Endodermal cell (in vitro differentiated cells): ENCODE measurements around the gene LEMD1. TPM values are rescaled to one million over a fixed set of nuclear protein-coding genes. Genes with fewer than 3 reads are reported as not detected.
A peak's percentile ranks its signal among the peaks of the same experiment; 100 is the strongest.

Experiments used
- DNase-seq: peaks from one replicate; pipeline ENCODE4 v3.0.0-alpha.2; 2017
- H3K27ac ChIP-seq: 2 replicates; pipeline ENCODE4 v1.5.1; 2013; ENCODE audit warnings: mild to moderate bottlenecking, low read depth, low read length, moderate library complexity
- H3K27me3 ChIP-seq: 2 replicates; pipeline ENCODE4 v1.6.1; 2013; ENCODE audit warnings: mild to moderate bottlenecking, low read length, moderate library complexity; ENCODE audit not compliant: insufficient read depth, control insufficient read depth, poor library complexity, severe bottlenecking
- H3K36me3 ChIP-seq: 2 replicates; pipeline ENCODE4 v1.7.0; 2013; ENCODE audit warnings: mild to moderate bottlenecking, low read length, moderate library complexity; ENCODE audit not compliant: control insufficient read depth, insufficient read depth
- H3K4me1 ChIP-seq: one replicate; pipeline ENCODE4 v1.7.0; 2013; ENCODE audit warnings: low read length; ENCODE audit not compliant: control insufficient read depth, insufficient read depth
- H3K4me3 ChIP-seq: 2 replicates; pipeline ENCODE4 v1.5.1; 2013; ENCODE audit warnings: mild to moderate bottlenecking, low read length, moderate library complexity
- H3K9ac ChIP-seq: 2 replicates; pipeline ENCODE4 v1.6.1; 2013; ENCODE audit warnings: mild to moderate bottlenecking, low read length, moderate library complexity; ENCODE audit not compliant: poor library complexity, severe bottlenecking; ENCODE audit errors: extremely low read depth
- H3K9me3 ChIP-seq: 2 replicates; pipeline ENCODE4 v1.6.1; 2013; ENCODE audit warnings: mild to moderate bottlenecking, low read length, moderate library complexity; ENCODE audit not compliant: control insufficient read depth
- H3K27ac Mint-ChIP-seq: 2 replicates; pipeline ENCODE4 v1.8.0; 2020; ENCODE audit warnings: mixed read lengths
- H3K27me3 Mint-ChIP-seq: 2 replicates; pipeline ENCODE4 v1.8.0; 2021; ENCODE audit warnings: mild to moderate bottlenecking, mixed read lengths; ENCODE audit not compliant: insufficient read depth
- H3K36me3 Mint-ChIP-seq: 2 replicates; pipeline ENCODE4 v1.8.0; 2020; ENCODE audit warnings: low read depth, mixed read lengths
- H3K4me1 Mint-ChIP-seq: 2 replicates; pipeline ENCODE4 v1.8.0; 2020; ENCODE audit warnings: mixed read lengths
- H3K4me3 Mint-ChIP-seq: 2 replicates; pipeline ENCODE4 v1.8.0; 2020; ENCODE audit warnings: mild to moderate bottlenecking, moderate library complexity, mixed read lengths
- H3K9me3 Mint-ChIP-seq: 2 replicates; pipeline ENCODE4 v1.8.0; 2020; ENCODE audit warnings: mild to moderate bottlenecking, mixed read lengths
- WGBS, 2 experiments: methylation state at CpG; one replicate each; pipeline versions ENCODE4 v1.1.5 to v1.1.7; 2013; ENCODE audit warnings: missing lambda C conversion rate in 2 of 2, mixed read lengths in 1 of 2; ENCODE audit not compliant: insufficient coverage in 1 of 2, insufficient read length in 1 of 2; 5-methylcytosine and 5-hydroxymethylcytosine counted together
- total RNA-seq, 2 donors: library from RNA; stranded (reverse); fragmentation: NEBNext Ultra II Directional in 1 of 2; extraction: Animal tissue kit (Norgen Biotek cat#: 25700) in 1 of 2; gene quantifications; 2 replicates in 1 of 2; 3 replicates in 1 of 2; pipeline ENCODE4 v1.2.1, GENCODE V29; 2021
- TF ChIP-seq, protein P1 (sequence below): fragments of 200-600 bp; sonication (generic); conservative IDR thresholded peaks from 2 replicates; pipeline ENCODE4 v1.5.0; 2021; ENCODE audit warnings: antibody characterized with exemption, mild to moderate bottlenecking

Gene LEMD1
- total RNA-seq, 2 donors from 2014 or later, result 13.5 to 16.7 TPM

DNA sequence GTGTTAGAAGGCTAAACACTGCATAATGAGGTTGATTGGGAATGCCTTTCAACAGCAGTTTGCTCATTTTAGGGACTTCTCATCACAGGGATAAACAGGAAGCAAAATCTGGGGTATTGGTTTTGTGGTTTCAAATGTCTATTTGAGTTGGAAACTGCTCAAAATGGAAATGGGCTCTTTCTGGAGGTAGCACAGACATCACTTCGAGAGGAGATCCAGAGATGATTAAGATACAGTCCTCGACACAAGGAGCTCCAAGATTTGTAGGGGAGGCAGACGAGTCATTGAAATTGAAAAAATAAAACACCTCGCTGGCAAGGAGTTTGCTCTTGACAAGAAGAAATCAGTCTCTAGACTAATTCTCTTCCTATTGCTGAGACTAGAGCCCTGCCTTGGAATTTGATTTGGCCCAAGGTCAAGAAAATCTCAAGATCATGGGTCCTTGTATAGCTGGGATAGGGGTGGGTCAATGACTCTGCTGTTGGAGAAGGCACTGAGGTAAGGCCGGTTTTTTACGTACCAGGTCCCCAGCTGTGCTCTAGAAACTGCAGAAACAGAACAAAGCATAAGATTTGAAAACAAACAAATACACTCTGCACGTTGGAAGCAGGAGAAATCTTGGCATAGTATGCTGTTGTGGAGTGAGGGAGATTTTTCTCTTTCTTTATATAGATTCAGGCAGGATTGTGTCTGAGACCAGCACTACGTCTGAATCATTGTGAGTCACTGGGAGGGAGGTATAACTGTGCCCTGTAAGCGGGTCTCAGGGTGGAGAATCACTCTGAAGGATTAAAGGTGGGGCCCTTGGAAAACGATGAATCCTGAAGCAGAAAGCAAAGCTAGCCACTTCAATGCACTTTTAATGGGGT is 47.4 kb downstream of the LEMD1 start:
- TF ChIP-seq, protein P1, sequence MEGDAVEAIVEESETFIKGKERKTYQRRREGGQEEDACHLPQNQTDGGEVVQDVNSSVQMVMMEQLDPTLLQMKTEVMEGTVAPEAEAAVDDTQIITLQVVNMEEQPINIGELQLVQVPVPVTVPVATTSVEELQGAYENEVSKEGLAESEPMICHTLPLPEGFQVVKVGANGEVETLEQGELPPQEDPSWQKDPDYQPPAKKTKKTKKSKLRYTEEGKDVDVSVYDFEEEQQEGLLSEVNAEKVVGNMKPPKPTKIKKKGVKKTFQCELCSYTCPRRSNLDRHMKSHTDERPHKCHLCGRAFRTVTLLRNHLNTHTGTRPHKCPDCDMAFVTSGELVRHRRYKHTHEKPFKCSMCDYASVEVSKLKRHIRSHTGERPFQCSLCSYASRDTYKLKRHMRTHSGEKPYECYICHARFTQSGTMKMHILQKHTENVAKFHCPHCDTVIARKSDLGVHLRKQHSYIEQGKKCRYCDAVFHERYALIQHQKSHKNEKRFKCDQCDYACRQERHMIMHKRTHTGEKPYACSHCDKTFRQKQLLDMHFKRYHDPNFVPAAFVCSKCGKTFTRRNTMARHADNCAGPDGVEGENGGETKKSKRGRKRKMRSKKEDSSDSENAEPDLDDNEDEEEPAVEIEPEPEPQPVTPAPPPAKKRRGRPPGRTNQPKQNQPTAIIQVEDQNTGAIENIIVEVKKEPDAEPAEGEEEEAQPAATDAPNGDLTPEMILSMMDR, result no peak
- Histone ChIP-seq H3K27ac (no peak overlapping the region), H3K9me3 (no peaks in the 10 kb centered on the region), H3K4me3 (no peak overlapping the region), H3K9ac (no peak overlapping the region), H3K4me1 (peaks cover 4% of the 10 kb centered on the region), H3K36me3 (no peaks in the 10 kb centered on the region), H3K27me3 (no peaks in the 10 kb centered on the region)
- no peaks in the 10 kb centered on the region for H3K27me3 Mint-ChIP-seq
- peaks cover 38% of the 10 kb centered on the region for H3K4me1 Mint-ChIP-seq
- H3K9me3 Mint-ChIP-seq, result no peaks in the 10 kb centered on the region
- H3K36me3 Mint-ChIP-seq, result no peaks in the 10 kb centered on the region
- H3K27ac Mint-ChIP-seq, result no peak overlapping the region
- H3K4me3 Mint-ChIP-seq, result no peak overlapping the region
- 76 to 82% methylated on average over 10 of the region's 10 CpGs for WGBS, 2 experiments
- peak; percentile 43 for DNase-seq

DNA sequence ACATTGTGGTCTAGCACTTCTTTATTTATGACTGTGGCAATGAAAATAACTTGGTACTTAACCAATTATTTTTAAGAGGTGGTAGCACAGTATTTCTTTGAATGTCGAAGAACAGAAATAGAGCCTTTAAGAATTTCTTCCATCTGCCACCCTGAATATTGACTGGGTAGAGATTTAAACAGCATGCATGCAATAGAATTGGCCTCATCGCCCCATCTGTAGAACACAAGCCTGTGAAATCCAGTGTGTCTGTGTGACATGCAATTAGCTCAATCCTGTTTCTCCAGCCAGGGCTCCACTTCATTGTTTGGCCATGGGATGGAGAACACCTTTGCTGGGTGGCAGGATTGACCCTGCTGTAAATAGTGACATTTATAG is 48.1 kb downstream of the LEMD1 start:
- Mint-ChIP-seq H3K36me3 (no peaks in the 10 kb centered on the region), H3K27me3 (no peaks in the 10 kb centered on the region), H3K27ac (no peak overlapping the region), H3K4me3 (no peak overlapping the region), H3K9me3 (no peaks in the 10 kb centered on the region), H3K4me1 (peaks cover 38% of the 10 kb centered on the region)
- TF ChIP-seq, protein P1, result no peak
- no peak overlapping the region for H3K9ac ChIP-seq
- peaks cover 4% of the 10 kb centered on the region for H3K4me1 ChIP-seq
- H3K27ac ChIP-seq, result no peak overlapping the region
- WGBS, 2 experiments, result 74 to 90% methylated on average over 2 of the region's 2 CpGs
- no peaks in the 10 kb centered on the region for H3K27me3 ChIP-seq
- H3K9me3 ChIP-seq, result no peaks in the 10 kb centered on the region
- H3K4me3 ChIP-seq, result no peak overlapping the region
- no peaks in the 10 kb centered on the region for H3K36me3 ChIP-seq
- no peak for DNase-seq

DNA sequence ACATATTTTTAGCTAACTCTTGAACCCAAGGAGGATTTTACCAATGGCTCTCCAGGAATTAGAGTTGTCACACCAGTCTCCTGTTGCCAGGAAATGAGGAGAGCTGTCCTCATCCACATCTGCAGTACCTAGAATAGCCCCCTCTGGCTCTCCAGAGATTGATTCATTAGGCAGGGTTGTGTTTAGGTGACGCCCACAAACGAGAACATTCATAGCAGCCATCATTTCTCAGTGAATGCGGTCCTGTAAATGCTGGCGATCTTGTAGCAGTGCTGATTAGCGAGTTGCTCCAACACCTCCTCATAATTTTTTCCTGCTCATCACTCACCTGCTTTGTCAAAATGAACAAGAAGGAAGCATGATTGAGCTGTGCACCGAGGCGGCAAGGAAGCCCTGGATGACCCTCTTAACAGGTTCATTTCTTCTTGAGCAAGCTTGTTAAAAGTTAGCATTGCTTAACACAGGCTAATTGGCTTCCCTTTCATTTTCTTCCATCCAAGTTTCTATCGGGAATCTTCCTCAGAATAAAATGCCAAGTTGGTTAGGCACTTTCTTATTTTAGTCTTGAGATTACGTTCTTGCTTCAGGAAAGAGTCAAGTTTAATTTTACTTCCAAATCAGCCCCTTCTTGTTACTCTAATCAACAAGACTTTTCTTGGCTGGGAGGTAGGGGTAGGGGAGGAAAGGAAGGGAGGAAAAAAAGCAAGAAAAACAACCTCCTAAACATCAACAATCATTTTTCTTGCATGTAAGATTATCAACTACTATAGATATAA is 48.6 kb downstream of the LEMD1 start:
- Histone ChIP-seq H3K9me3 (no peaks in the 10 kb centered on the region), H3K4me3 (no peak overlapping the region), H3K36me3 (no peaks in the 10 kb centered on the region), H3K4me1 (peaks cover 4% of the 10 kb centered on the region), H3K9ac (no peak overlapping the region), H3K27ac (no peak overlapping the region), H3K27me3 (no peaks in the 10 kb centered on the region)
- Mint-ChIP-seq H3K36me3 (no peaks in the 10 kb centered on the region), H3K27me3 (no peaks in the 10 kb centered on the region), H3K9me3 (no peaks in the 10 kb centered on the region), H3K27ac (peak overlapping the region; percentile 41), H3K4me3 (no peak overlapping the region), H3K4me1 (peaks cover 38% of the 10 kb centered on the region)
- TF ChIP-seq, protein P1, result no peak
- DNase-seq, result peak; percentile 57
- 68 to 78% methylated on average over 6 to 9 of the region's 9 CpGs for WGBS, 2 experiments
